GM21423 (cell line): ENCODE measurements around the gene SLC39A3.
"Not testable (repeated sequence)": the region's sequence is repeated elsewhere in the genome, so short reads cannot be mapped to it uniquely, and the experiment has no call there.

Experiments used
- ATAC-seq: cut with Tn5 transposase; IDR thresholded peaks from one replicate; pipeline ENCODE4 v1.9.1; 2021; ENCODE audit warnings: mild to moderate bottlenecking, moderate library complexity; ENCODE audit not compliant: unreplicated experiment

The SLC39A3 gene

GRCh38 chr19:2723747-2724146 is 16.1 kb downstream of the SLC39A3 start:
- ATAC-seq: no peak

GRCh38 chr19:2723345-2723715 is 16.5 kb downstream of the SLC39A3 start:
- ATAC-seq: no peak

- no peak for ATAC-seq
Measured at GRCh38 chr19:2722541-2723344, 17.1 kb downstream of the SLC39A3 start.

GRCh38 chr19:2721570-2722540 is 18.0 kb downstream of the SLC39A3 start:
- no peak for ATAC-seq

- no peak for ATAC-seq
Measured at GRCh38 chr19:2720777-2721569, 18.8 kb downstream of the SLC39A3 start, which contains the start of gene DIRAS1. Gene DIRAS1 (minus strand): TSS chr19:2721372. CDS start chr19:2717806, 3,566 bp downstream.

- ATAC-seq: no peak
Measured at GRCh38 chr19:2719920-2720776, 19.7 kb downstream of the SLC39A3 start.

- ATAC-seq: no peak
Measured at GRCh38 chr19:2719232-2719735, 20.5 kb downstream of the SLC39A3 start.

- no peak for ATAC-seq
Measured at GRCh38 chr19:2717638-2718541, 21.9 kb downstream of the SLC39A3 start.

GRCh38 chr19:2716722-2717637 is 22.8 kb downstream of the SLC39A3 start:
- ATAC-seq: no peak

GRCh38 chr19:2716275-2716650 is 23.6 kb downstream of the SLC39A3 start:
- ATAC-seq: no peak

- ATAC-seq: no peak
Measured at GRCh38 chr19:2715470-2716274, 24.1 kb downstream of the SLC39A3 start.

GRCh38 chr19:2714531-2715269 is 25.1 kb downstream of the SLC39A3 start:
- no peak for ATAC-seq

GRCh38 chr19:2714102-2714501 is 25.7 kb downstream of the SLC39A3 start:
- ATAC-seq: not testable (repeated sequence)

GRCh38 chr19:2713170-2713569 is 26.6 kb downstream of the SLC39A3 start:
- ATAC-seq: not testable (repeated sequence)

- no peak for ATAC-seq
Measured at GRCh38 chr19:2711875-2712205, 28.0 kb downstream of the SLC39A3 start.

- no peak for ATAC-seq
Measured at GRCh38 chr19:2711172-2711874, 28.5 kb downstream of the SLC39A3 start.
